ENCODE data around the gene DNAJC5G. TPM values are rescaled to one million over a fixed set of nuclear protein-coding genes. Genes with fewer than 3 reads are reported as not detected.

The DNAJC5G gene
- total and polyA plus RNA-seq, 2 of the 13 experiments (the other 11 are each of a cell fraction or from before 2014, with no cell fraction given): 0.05 TPM; not detected in 1

- TF ChIP-seq ERF (CRISPR knock-in tag; IDR thresholded peaks at IDR 0.05) (peak; percentile 89; the same call in 1 of the 2 replicates), TEAD3 (CRISPR knock-in tag; optimal IDR thresholded peaks at IDR 0.05; ENCODE audit: borderline replicate concordance) (peak; percentile 92), FOXC1 (CRISPR knock-in tag; IDR thresholded peaks at IDR 0.05; ENCODE audit: borderline replicate concordance) (0 out of 2 replicates have a peak, but pooled peaks have one; percentile 24), DNMT1 (CRISPR knock-in tag; IDR thresholded peaks at IDR 0.05) (no peak), CENPT (CRISPR knock-in tag; IDR thresholded peaks at IDR 0.05; ENCODE audit: low read depth) (no peak), ZBTB14 (CRISPR knock-in tag; IDR thresholded peaks at IDR 0.05) (no peak), ZNF792 (CRISPR knock-in tag; IDR thresholded peaks at IDR 0.05) (peak; percentile 94), DR1 (CRISPR knock-in tag; IDR thresholded peaks at IDR 0.05) (no peak; the same call in 1 of the 2 replicates), NFE2 (CRISPR knock-in tag; IDR thresholded peaks at IDR 0.05) (no peak), ZNF317 (CRISPR knock-in tag; IDR thresholded peaks at IDR 0.05) (peak; percentile 45; the same call in 1 of the 2 replicates), SMARCC2 (IDR thresholded peaks at IDR 0.05) (no peak), PAX8 (CRISPR knock-in tag; IDR thresholded peaks at IDR 0.05; ENCODE audit: borderline replicate concordance) (no peak), ZNF891 (CRISPR knock-in tag; IDR thresholded peaks at IDR 0.05) (0 out of 2 replicates have a peak, but pooled peaks have one; percentile 22), ZNF350 (CRISPR knock-in tag; IDR thresholded peaks at IDR 0.05; ENCODE audit: borderline replicate concordance, low read depth) (peak; percentile 92; the same call in 1 of the 2 replicates), NCOA1 (CRISPR knock-in tag; IDR thresholded peaks at IDR 0.05) (no peak), ZKSCAN1 (IDR thresholded peaks at IDR 0.05; ENCODE audit: low read length) (0 out of 2 replicates have a peak, but pooled peaks have one; percentile 54), ZBTB39 (CRISPR knock-in tag; IDR thresholded peaks at IDR 0.05) (no peak), SPEN (CRISPR knock-in tag; IDR thresholded peaks at IDR 0.05; ENCODE audit: low read depth) (peak; percentile 93), HOXA9 (CRISPR knock-in tag; IDR thresholded peaks at IDR 0.05; ENCODE audit: borderline replicate concordance) (no peak), SMAD3 (CRISPR knock-in tag; IDR thresholded peaks at IDR 0.05) (peak; percentile 85), PRDM15 (CRISPR knock-in tag; IDR thresholded peaks at IDR 0.05) (peak; percentile 86; the same call in 1 of the 2 replicates), GPN1 (CRISPR knock-in tag; IDR thresholded peaks at IDR 0.05; ENCODE audit: borderline replicate concordance) (no peak), ZNF512 (CRISPR knock-in tag; IDR thresholded peaks at IDR 0.05) (no peak)
Measured at GRCh38 chr2:27320958-27321543, 45.8 kb downstream of the DNAJC5G start (continued).
